HK-2 (cell line): ENCODE data around the gene CRHR1.

Source experiments
- DNase-seq: peaks from one replicate; pipeline ENCODE4 v3.0.0-alpha.2; 2018; ENCODE audit not compliant: unreplicated experiment

The CRHR1 gene

GRCh38 chr17:45867171-45867570, 83.1 kb downstream of the CRHR1 start:
- no peak for DNase-seq

GRCh38 chr17:45867702-45868101, 83.6 kb downstream of the CRHR1 start:
- DNase-seq, result no peak

GRCh38 chr17:45868276-45868675, 84.2 kb downstream of the CRHR1 start:
- DNase-seq, result no peak

- DNase-seq, result no peak
Measured at GRCh38 chr17:45869676-45870341, 85.7 kb downstream of the CRHR1 start.

- DNase-seq, result no peak
Measured at GRCh38 chr17:45870342-45870974, 86.3 kb downstream of the CRHR1 start.

GRCh38 chr17:45871718-45872117, 87.6 kb downstream of the CRHR1 start:
- no peak for DNase-seq

GRCh38 chr17:45873728-45874127, 89.6 kb downstream of the CRHR1 start:
- DNase-seq, result no peak

- no peak for DNase-seq
Measured at GRCh38 chr17:45874151-45874550, 90.0 kb downstream of the CRHR1 start.

- DNase-seq, result no peak
Measured at GRCh38 chr17:45876539-45876938, 92.4 kb downstream of the CRHR1 start.

GRCh38 chr17:45877467-45877866, 93.3 kb downstream of the CRHR1 start:
- DNase-seq, result no peak

- DNase-seq, result no peak
Measured at GRCh38 chr17:45883063-45883462, 98.9 kb downstream of the CRHR1 start.
